A673 (cell line): ENCODE results near the gene AIF1.

Experiments
- CTCF ChIP-seq: fragments of 300-800, 200-600 bp; sonication (generic); conservative IDR thresholded peaks from 2 replicates; pipeline ENCODE4 v1.5.1; 2017; ENCODE audit warnings: low read depth, mild to moderate bottlenecking, antibody characterized with exemption, low read length, moderate library complexity, mixed read lengths
- EZH2 ChIP-seq: fragments of 200-600 bp; sonication (generic); IDR thresholded peaks from 2 replicates; pipeline ENCODE4 v1.6.1; 2017; ENCODE audit warnings: borderline replicate concordance, low read depth, mild to moderate bottlenecking, mixed read lengths, antibody characterized with exemption, low read length; ENCODE audit not compliant: poor library complexity, severe bottlenecking

- TF ChIP-seq CTCF (no peak), EZH2 (no peak)
Measured at GRCh38 chr6:31568537-31568961, 46.5 kb upstream of the AIF1 start.
